Measurements from ENCODE around the gene SOX12. TPM values are rescaled to one million over a fixed set of nuclear protein-coding genes. Genes with fewer than 3 reads are reported as not detected.
A peak's percentile ranks its signal among the peaks of the same experiment; 100 is the strongest.

SOX12 gene
- total RNA-seq, 2 experiments from 2014 or later, result 13.1 to 13.3 TPM

- Mint-ChIP-seq H3K27me3 (no peaks in the 10 kb centered on the region), H3K36me3 (no peaks in the 10 kb centered on the region), H3K9me3 (no peaks in the 10 kb centered on the region), H3K27ac (no peak overlapping the region), H3K4me3 (no peak overlapping the region), H3K4me1 (peaks cover 10% of the 10 kb centered on the region)
- no peak for DNase-seq
Measured at GRCh38 chr20:313402-313801, 11.9 kb upstream of the SOX12 start.

GRCh38 chr20:313948-314347 lies 11.4 kb upstream of the SOX12 start:
- no peak overlapping the region for H3K4me3 Mint-ChIP-seq
- H3K4me1 Mint-ChIP-seq, result peaks cover 10% of the 10 kb centered on the region
- no peak overlapping the region for H3K27ac Mint-ChIP-seq
- DNase-seq, result no peak
- no peaks in the 10 kb centered on the region for H3K27me3 Mint-ChIP-seq
- H3K36me3 Mint-ChIP-seq, result no peaks in the 10 kb centered on the region
- no peaks in the 10 kb centered on the region for H3K9me3 Mint-ChIP-seq

DNA sequence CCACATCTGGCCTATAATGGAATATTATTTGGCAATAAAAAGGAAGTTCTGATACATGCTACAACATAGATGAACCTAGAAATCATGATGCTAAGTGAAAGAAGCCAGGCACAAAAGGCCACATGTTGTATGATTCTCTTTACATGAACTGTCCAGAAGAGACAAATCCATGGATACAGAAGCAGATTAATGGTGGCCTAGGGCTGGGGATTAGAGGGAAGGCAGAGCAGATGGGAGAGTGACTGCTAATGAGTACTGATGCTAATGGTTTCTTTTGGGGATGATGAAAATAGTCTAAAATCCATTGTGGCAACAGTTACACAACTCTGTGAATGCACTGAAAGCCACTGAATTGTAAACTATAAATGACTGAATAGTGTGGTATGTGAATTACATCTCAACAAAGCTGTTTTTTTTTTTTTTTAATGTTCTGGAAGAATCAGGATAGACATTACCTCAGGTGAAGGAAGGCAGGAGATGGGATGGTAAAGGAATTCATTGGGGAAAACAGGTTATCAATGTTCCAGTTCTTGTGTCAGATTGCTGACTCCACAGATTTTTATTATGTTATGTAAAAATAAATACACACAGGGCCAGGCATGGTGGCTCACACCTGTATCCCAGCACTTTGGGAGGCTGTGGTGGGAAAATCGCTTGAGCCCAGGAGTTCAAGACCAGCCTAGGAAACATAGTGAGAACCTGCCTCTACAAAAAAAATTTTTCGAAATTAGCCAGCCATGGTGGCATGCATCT lies 8.9 kb upstream of the SOX12 start:
- Mint-ChIP-seq H3K36me3 (peaks cover 5% of the 10 kb centered on the region), H3K9me3 (no peaks in the 10 kb centered on the region), H3K27me3 (no peaks in the 10 kb centered on the region), H3K4me1 (no peaks in the 10 kb centered on the region), H3K27ac (no peak overlapping the region), H3K4me3 (no peak overlapping the region)
- DNase-seq, result no peak

GRCh38 chr20:324177-325044 lies 941 bp upstream of the SOX12 start:
- Mint-ChIP-seq H3K4me3 (peak overlapping the region; percentile 88), H3K36me3 (peaks cover 17% of the 10 kb centered on the region), H3K27me3 (no peaks in the 10 kb centered on the region), H3K4me1 (peaks cover 24% of the 10 kb centered on the region), H3K27ac (peak overlapping the region; percentile 92), H3K9me3 (no peaks in the 10 kb centered on the region)
- DNase-seq, result peak; percentile 95

GRCh38 chr20:325889-326644 lies 715 bp downstream of the SOX12 start:
- Mint-ChIP-seq H3K27ac (peak overlapping the region; percentile 84), H3K9me3 (no peaks in the 10 kb centered on the region), H3K27me3 (no peaks in the 10 kb centered on the region), H3K36me3 (peaks cover 11% of the 10 kb centered on the region), H3K4me3 (peak overlapping the region; percentile 83), H3K4me1 (peaks cover 35% of the 10 kb centered on the region)
- peak; percentile 67 for DNase-seq

DNA sequence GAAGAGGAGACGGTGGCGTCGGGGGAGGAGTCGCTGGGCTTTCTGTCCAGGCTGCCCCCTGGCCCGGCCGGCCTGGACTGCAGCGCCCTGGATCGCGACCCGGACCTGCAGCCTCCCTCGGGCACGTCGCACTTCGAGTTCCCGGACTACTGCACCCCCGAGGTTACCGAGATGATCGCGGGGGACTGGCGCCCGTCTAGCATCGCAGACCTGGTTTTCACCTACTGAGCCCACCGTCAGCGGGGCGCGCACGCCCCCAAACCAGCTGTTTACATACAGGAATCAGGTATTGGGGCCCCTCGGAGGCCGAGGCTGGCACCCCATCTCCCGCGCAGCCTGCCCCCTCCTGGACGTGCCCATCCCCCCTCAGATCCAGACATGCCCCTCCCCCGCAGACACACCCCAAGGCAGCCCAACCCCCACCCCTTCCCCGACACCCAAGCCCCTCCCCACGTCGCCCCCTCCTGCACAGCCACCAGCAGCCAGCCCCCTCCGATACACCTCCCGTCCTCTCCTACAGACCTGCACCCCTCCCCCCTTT lies 1.4 kb downstream of the SOX12 start:
- peak overlapping the region; percentile 81 for H3K27ac Mint-ChIP-seq
- no peak for DNase-seq
- H3K4me1 Mint-ChIP-seq, result peaks cover 35% of the 10 kb centered on the region
- peak overlapping the region; percentile 83 for H3K4me3 Mint-ChIP-seq
- H3K9me3 Mint-ChIP-seq, result no peaks in the 10 kb centered on the region
- H3K27me3 Mint-ChIP-seq, result no peaks in the 10 kb centered on the region
- H3K36me3 Mint-ChIP-seq, result peaks cover 11% of the 10 kb centered on the region

- H3K27ac Mint-ChIP-seq, result peak overlapping the region; percentile 81
- peak overlapping the region; percentile 83 for H3K4me3 Mint-ChIP-seq
- H3K9me3 Mint-ChIP-seq, result no peaks in the 10 kb centered on the region
- peaks cover 11% of the 10 kb centered on the region for H3K36me3 Mint-ChIP-seq
- peaks cover 35% of the 10 kb centered on the region for H3K4me1 Mint-ChIP-seq
- no peaks in the 10 kb centered on the region for H3K27me3 Mint-ChIP-seq
- peak; percentile 90 for DNase-seq
Measured at GRCh38 chr20:327186-328026, 2.1 kb downstream of the SOX12 start.

DNA sequence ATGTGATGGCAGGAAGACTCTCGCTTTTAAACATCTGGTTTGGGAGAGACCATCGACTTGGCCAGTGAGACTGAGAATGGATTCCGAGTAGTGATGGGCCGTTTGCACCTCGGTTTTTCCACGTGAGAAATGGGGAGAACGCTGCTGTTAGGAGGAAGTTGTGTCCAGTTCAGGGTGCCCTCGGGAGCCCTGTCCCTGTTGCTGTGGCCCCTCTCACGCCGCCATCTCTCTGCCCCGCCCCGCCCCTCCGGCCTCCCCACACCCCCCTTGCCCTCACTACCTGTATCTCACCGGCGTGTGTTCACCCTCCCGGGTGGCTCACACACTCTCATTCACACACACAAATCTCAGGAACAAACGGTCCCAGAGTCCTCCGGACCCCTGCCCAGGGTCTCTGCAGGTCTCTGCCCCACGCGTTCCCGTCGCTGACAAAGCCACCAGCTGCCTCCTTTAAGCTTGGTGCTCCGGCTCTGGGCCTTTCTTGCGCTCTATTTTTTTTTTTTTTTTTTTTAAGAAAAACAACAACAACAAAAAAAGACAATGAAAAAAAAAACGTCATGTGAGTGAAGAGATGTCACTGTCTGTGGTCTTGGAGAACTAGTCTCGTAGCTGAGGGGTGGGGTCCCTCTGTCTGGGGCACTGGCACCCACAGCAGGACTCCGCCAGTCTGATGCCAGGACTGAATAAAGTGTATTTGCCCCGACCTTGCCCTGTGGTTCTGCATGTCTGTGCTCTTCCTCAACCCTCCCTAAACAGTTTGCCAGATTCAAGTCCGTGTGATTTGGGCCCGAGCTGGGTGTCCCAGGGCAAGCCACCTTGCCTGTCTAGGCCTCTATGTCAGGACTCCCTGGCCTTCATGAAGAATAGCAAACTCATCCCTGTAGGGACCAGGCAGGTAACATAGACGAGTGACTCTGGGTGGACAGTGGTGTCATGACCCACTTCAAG lies 2.9 kb downstream of the SOX12 start:
- Mint-ChIP-seq H3K36me3 (peaks cover 11% of the 10 kb centered on the region), H3K4me1 (peaks cover 34% of the 10 kb centered on the region), H3K27me3 (no peaks in the 10 kb centered on the region), H3K27ac (peak overlapping the region; percentile 81), H3K4me3 (peak overlapping the region; percentile 83), H3K9me3 (no peaks in the 10 kb centered on the region)
- no peak for DNase-seq

- Mint-ChIP-seq H3K27me3 (no peaks in the 10 kb centered on the region), H3K9me3 (no peaks in the 10 kb centered on the region), H3K27ac (peak overlapping the region; percentile 78), H3K4me1 (peaks cover 30% of the 10 kb centered on the region), H3K36me3 (peaks cover 11% of the 10 kb centered on the region), H3K4me3 (peak overlapping the region; percentile 83)
- DNase-seq, result no peak
Measured at GRCh38 chr20:328975-329695, 3.8 kb downstream of the SOX12 start.

DNA sequence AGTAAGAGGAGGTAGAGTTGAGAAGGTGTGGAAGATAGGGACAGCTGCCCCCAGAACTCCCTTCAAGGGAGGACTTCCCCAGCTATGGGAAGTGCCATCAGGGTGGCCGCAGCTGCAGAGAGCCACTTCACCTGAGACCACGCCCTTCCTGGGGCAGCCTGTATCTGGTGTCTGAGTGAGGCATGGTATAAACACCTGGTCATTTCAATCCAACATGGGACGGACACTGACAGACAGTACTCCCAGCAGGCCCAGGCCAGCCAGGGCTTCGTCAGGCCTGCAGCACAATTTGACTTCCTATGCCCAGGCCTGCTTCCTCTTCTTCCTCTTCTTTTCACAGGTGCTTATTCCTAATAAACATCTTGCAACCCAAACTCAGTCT lies 4.5 kb downstream of the SOX12 start:
- H3K27ac Mint-ChIP-seq, result no peak overlapping the region

DNA sequence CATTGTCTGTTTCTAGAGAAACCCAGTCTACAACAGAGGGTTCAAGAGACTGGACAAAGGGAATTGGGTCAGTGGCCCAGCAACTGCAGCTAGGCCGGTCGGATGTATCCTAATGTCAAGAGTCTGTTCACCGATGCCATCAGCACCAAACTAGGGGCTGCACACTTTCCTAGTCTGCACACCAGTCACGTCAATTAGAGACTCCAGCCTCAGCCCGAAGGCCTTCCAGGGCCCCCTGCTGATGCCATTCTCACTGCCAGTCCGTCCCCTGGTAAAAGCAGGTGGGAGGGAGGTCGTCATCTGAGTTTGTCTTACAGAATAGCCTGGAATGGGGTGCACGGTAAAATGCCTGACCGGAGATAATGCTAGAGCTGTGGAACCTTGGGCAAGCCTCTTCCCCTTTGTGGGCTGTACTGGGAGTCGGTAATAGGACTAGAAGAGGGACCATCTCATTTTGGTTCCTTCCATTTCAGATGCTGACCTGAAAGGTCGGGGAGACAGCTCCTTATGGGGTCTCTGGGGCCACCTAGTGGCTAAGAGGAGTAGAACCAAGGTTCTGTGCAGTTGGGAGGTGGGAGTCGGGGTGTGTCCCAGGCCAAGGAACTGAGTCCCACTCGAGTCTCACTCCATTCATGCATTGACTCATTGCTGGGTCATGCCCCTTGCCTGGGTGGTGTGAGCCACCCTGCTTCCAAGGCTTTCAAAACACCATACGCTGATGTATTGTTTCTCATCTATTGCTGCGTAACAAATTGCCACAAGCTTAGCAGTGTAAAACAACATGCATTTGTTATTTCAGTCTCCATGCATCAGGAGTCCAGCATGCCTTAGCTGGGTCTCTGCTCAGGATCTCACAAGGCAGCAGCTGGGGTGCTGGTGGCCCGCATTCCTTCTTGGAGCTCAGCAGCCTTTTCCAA lies 5.1 kb downstream of the SOX12 start:
- H3K9me3 Mint-ChIP-seq, result no peaks in the 10 kb centered on the region
- peak; percentile 66 for DNase-seq
- peak overlapping the region; percentile 9 for H3K27ac Mint-ChIP-seq
- H3K4me3 Mint-ChIP-seq, result no peak overlapping the region
- H3K36me3 Mint-ChIP-seq, result peaks cover 11% of the 10 kb centered on the region
- peaks cover 27% of the 10 kb centered on the region for H3K4me1 Mint-ChIP-seq
- H3K27me3 Mint-ChIP-seq, result no peaks in the 10 kb centered on the region

More for the DNA sequence above, 4.5 kb downstream of the SOX12 start:
- H3K9me3 Mint-ChIP-seq, result no peaks in the 10 kb centered on the region
- H3K4me1 Mint-ChIP-seq, result peaks cover 27% of the 10 kb centered on the region
- H3K27me3 Mint-ChIP-seq, result no peaks in the 10 kb centered on the region
- peaks cover 11% of the 10 kb centered on the region for H3K36me3 Mint-ChIP-seq
- no peak overlapping the region for H3K4me3 Mint-ChIP-seq
- no peak for DNase-seq

DNA sequence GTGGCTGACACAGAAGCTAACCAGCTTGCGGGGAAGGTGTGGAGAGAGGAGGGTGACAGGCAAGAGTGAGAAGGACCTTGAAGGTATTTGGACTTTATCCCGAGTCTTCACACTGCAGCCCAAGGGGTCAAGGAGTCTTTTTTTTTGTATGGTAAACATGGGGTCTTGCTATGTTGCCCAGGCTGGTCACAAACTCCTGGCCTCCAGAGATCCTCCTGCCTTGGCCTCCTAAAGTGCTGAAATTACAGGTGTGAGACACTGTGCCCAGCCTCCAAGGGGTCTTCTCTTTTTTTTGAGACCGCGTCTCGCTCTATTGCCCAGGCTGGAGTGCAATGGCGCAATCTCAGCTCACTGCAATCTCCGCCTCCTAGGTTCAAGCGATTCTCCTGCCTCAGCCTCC lies 9.2 kb downstream of the SOX12 start:
- H3K27me3 Mint-ChIP-seq, result no peaks in the 10 kb centered on the region
- H3K36me3 Mint-ChIP-seq, result no peaks in the 10 kb centered on the region
- no peak for DNase-seq
- peaks cover 14% of the 10 kb centered on the region for H3K4me1 Mint-ChIP-seq
- H3K4me3 Mint-ChIP-seq, result no peak overlapping the region
- no peak overlapping the region for H3K27ac Mint-ChIP-seq
- H3K9me3 Mint-ChIP-seq, result no peaks in the 10 kb centered on the region
